Measurements from ENCODE around the gene KLK10. TPM values are rescaled to one million over a fixed set of nuclear protein-coding genes. Genes with fewer than 3 reads are reported as not detected.

The KLK10 gene
- total RNA-seq, 4 donors from 2014 or later, result 1.7 to 6.7 (median 4.1) TPM; not detected in 1

GRCh38 chr19:51010066-51010795 is 9.3 kb downstream of the KLK10 start:
- no peak overlapping the region for H3K4me3 ChIP-seq
- no peaks in the 10 kb centered on the region for H3K36me3 ChIP-seq
- no peak for ATAC-seq
- H3K9me3 ChIP-seq, result no peaks in the 10 kb centered on the region
- TF ChIP-seq POLR2AphosphoS5 (IDR thresholded peaks at IDR 0.05), result no peak
- TF ChIP-seq EP300 (IDR thresholded peaks at IDR 0.05), result no peak
- TF ChIP-seq CTCF (IDR thresholded peaks at IDR 0.05), result no peak
- TF ChIP-seq POLR2A (IDR thresholded peaks at IDR 0.05), result no peak
- H3K27ac ChIP-seq, result no peak overlapping the region
- peaks cover 91% of the 10 kb centered on the region for H3K27me3 ChIP-seq
- H3K4me1 ChIP-seq, result no peaks in the 10 kb centered on the region
- WGBS, 2 donors (ENCODE audit: low coverage in 1 of 2), result 70 to 73% methylated on average over 3 to 4 of the region's 4 CpGs

GRCh38 chr19:51009061-51009891 is 10.2 kb downstream of the KLK10 start:
- Histone ChIP-seq H3K4me3 (no peak overlapping the region), H3K4me1 (no peaks in the 10 kb centered on the region), H3K9me3 (no peaks in the 10 kb centered on the region), H3K27me3 (peaks cover 87% of the 10 kb centered on the region), H3K27ac (no peak overlapping the region), H3K36me3 (no peaks in the 10 kb centered on the region)
- no peak for TF ChIP-seq POLR2A (IDR thresholded peaks at IDR 0.05)
- TF ChIP-seq EP300 (IDR thresholded peaks at IDR 0.05), result no peak
- no peak for TF ChIP-seq POLR2AphosphoS5 (IDR thresholded peaks at IDR 0.05)
- no peak for TF ChIP-seq CTCF (IDR thresholded peaks at IDR 0.05)
- no peak for ATAC-seq
- 37 to 57% methylated on average over 5 to 6 of the region's 19 CpGs for WGBS, 2 donors (ENCODE audit: low coverage in 1 of 2)

DNA sequence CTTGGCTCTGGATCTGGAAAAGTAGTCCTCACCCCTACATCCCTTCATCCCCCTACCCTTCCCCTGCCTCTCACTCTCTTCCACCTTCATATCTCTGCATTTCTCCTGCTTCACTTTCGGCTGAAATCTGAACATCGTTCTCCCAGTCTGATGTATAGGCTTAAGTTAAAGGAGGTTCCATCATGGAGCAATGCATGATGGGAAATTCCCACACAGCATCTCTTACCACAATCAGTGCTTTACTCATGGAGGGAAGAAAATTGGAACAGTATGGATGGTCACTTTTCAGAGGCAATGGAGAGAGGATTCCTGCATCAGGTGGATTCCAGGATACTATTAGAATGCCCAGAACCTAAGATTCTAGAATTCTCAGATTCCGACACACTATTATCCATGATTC is 12.0 kb downstream of the KLK10 start:
- Histone ChIP-seq H3K4me1 (no peaks in the 10 kb centered on the region), H3K9me3 (no peaks in the 10 kb centered on the region), H3K27ac (no peak overlapping the region), H3K4me3 (no peak overlapping the region), H3K27me3 (peaks cover 87% of the 10 kb centered on the region), H3K36me3 (no peaks in the 10 kb centered on the region)
- 76 to 100% methylated on average over 1 to 3 of the region's 3 CpGs for WGBS, 2 donors (ENCODE audit: low coverage in 1 of 2)
- ATAC-seq, result no peak
- TF ChIP-seq EP300 (IDR thresholded peaks at IDR 0.05), result no peak
- TF ChIP-seq CTCF (IDR thresholded peaks at IDR 0.05), result no peak
- TF ChIP-seq POLR2AphosphoS5 (IDR thresholded peaks at IDR 0.05), result no peak
- no peak for TF ChIP-seq POLR2A (IDR thresholded peaks at IDR 0.05)

- no peak for ATAC-seq
- WGBS, 2 donors (ENCODE audit: low coverage in 1 of 2), result 28% methylated on average over 2 of the region's 8 CpGs; no CpG with 5 or more reads in 1 of the 2 donors
These were observed 13.1 kb downstream of the KLK10 start for GRCh38 chr19:51006406-51006805.

More at GRCh38 chr19:51006406-51006805, 13.1 kb downstream of the KLK10 start:
- Histone ChIP-seq H3K27ac (no peak overlapping the region), H3K9me3 (no peaks in the 10 kb centered on the region), H3K4me1 (no peaks in the 10 kb centered on the region), H3K4me3 (no peak overlapping the region), H3K36me3 (no peaks in the 10 kb centered on the region), H3K27me3 (peaks cover 90% of the 10 kb centered on the region)
- no peak for TF ChIP-seq POLR2A (IDR thresholded peaks at IDR 0.05)
- TF ChIP-seq POLR2AphosphoS5 (IDR thresholded peaks at IDR 0.05), result no peak
- TF ChIP-seq EP300 (IDR thresholded peaks at IDR 0.05), result no peak
- no peak for TF ChIP-seq CTCF (IDR thresholded peaks at IDR 0.05)

All from gastroesophageal sphincter (tissue), 4 donors.